Measurements from ENCODE around the gene HS1BP3.

The HS1BP3 gene

DNA sequence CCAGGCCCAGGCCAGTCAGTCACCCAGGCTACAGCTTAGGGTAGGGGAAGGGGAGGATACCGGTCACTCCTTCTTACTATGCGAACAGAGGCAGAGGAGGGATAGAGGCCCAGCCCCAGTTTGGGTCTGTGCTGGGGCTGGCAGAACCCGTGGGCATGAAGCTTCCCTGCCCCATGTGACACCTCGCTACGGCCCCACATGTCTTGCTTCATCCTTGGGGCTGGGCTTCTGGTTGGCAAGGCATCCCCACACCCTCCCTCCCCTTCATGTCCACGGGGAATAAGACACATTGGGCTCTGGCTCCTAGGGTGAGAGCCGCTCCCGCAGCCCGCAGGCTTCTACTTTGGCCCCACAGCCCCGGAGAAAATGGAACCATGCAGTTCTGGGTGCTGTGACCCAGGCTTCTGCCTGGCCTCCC is 32.4 kb downstream of the HS1BP3 start:
- no CpG with 5 or more reads among the region's 10 CpGs for WGBS (ENCODE audit: extremely low coverage, insufficient coverage, insufficient read length)

DNA sequence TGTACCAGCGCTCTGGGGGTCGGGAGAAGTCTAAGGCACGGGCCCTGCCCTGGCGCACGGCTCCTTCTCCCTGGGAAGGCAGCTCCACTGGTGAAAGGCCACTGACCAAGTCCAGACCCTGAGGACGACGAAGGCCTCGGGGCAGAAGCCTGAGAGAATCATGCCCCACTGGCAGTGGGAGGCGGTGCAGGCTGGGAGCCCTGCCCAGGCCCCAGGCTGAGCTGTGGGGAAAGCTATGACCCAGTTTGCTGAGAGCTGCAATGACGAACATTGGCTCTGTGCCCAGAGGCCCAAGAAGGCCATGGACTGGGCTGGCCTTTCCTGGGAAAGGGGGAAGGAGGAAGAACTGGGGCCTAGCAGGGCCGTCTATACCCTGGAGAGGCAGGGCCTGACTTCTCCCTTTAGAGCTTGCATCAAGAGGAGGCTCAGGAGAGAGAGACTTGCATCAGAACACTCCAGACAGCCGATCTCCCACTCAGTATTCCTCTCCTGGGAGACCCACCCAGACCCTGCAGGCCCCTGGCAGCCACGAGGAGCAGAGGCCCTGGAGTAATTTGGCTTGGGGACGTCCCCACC is 32.9 kb downstream of the HS1BP3 start:
- Histone ChIP-seq H4K91ac (ENCODE audit: low read depth, low read length) (peak overlapping the region; percentile 48), H3K4me1 (ENCODE audit: control insufficient read depth in 1 of 2, insufficient read depth in 2 of 2, low read length in 2 of 2) (peaks cover 36 to 48% of the 10 kb centered on the region in 2 experiments), H3K9me3 (ENCODE audit: insufficient read depth, low read depth, low read length) (no peaks in the 10 kb centered on the region), H2BK120ac (ENCODE audit: insufficient read depth, low read length, poor library complexity) (peak overlapping the region; percentile 23), H3K36me3 (ENCODE audit: control insufficient read depth in 1 of 2, insufficient read depth in 2 of 2, low read length in 2 of 2) (peaks cover 4 to 10% of the 10 kb centered on the region in 2 experiments), H2BK5ac (ENCODE audit: low read depth, low read length, poor library complexity) (no peak overlapping the region), H2AK5ac (ENCODE audit: low read length) (peak overlapping the region; percentile 21), H3K18ac (ENCODE audit: low read length) (peak overlapping the region; percentile 22), H4K8ac (ENCODE audit: low read depth, low read length) (peak overlapping the region; percentile 49), H4K12ac (ENCODE audit: low read depth, low read length) (no peak overlapping the region), H3K9ac (ENCODE audit: low read length) (no peak overlapping the region), H2AFZ (ENCODE audit: insufficient read depth, low read length, poor library complexity) (peak overlapping the region; percentile 8), H3K23ac (ENCODE audit: low read length) (no peak overlapping the region), H3K4me3 (ENCODE audit: low read depth, low read length) (no peak overlapping the region), H2BK12ac (ENCODE audit: low read length) (peak overlapping the region; percentile 66), H3K14ac (ENCODE audit: low read length) (peak overlapping the region; percentile 20), H3K4me2 (ENCODE audit: low read length) (no peak overlapping the region), H3K79me2 (ENCODE audit: control insufficient read depth, insufficient read depth, low read length, poor library complexity) (no peaks in the 10 kb centered on the region), H3K27me3 (ENCODE audit: insufficient read depth, low read length) (no peaks in the 10 kb centered on the region), H3K79me1 (ENCODE audit: low read length) (peaks cover 30% of the 10 kb centered on the region), H3K27ac (ENCODE audit: low read depth, low read length) (no peak overlapping the region), H3K4ac (ENCODE audit: low read depth, low read length) (no peak overlapping the region)
- no CpG with 5 or more reads among the region's 14 CpGs for WGBS (ENCODE audit: extremely low coverage, insufficient coverage, insufficient read length)
- peak; percentile 95 to 97 for DNase-seq

More for the DNA sequence above, 32.4 kb downstream of the HS1BP3 start:
- Histone ChIP-seq H3K4me2 (ENCODE audit: low read length) (no peak overlapping the region), H3K4ac (ENCODE audit: low read depth, low read length) (no peak overlapping the region), H3K14ac (ENCODE audit: low read length) (peak overlapping the region; percentile 22), H3K9ac (ENCODE audit: low read length) (no peak overlapping the region), H2BK120ac (ENCODE audit: insufficient read depth, low read length, poor library complexity) (peak overlapping the region; percentile 23), H4K12ac (ENCODE audit: low read depth, low read length) (no peak overlapping the region), H3K36me3 (ENCODE audit: control insufficient read depth in 1 of 2, insufficient read depth in 2 of 2, low read length in 2 of 2) (peaks cover 4 to 12% of the 10 kb centered on the region in 2 experiments), H4K91ac (ENCODE audit: low read depth, low read length) (peak overlapping the region; percentile 48), H2BK12ac (ENCODE audit: low read length) (peak overlapping the region; percentile 66), H4K8ac (ENCODE audit: low read depth, low read length) (peak overlapping the region; percentile 49), H2AFZ (ENCODE audit: insufficient read depth, low read length, poor library complexity) (peak overlapping the region; percentile 8), H2AK5ac (ENCODE audit: low read length) (peak overlapping the region; percentile 21), H3K79me2 (ENCODE audit: control insufficient read depth, insufficient read depth, low read length, poor library complexity) (no peaks in the 10 kb centered on the region), H3K4me1 (ENCODE audit: control insufficient read depth in 1 of 2, insufficient read depth in 2 of 2, low read length in 2 of 2) (peaks cover 40 to 52% of the 10 kb centered on the region in 2 experiments), H3K4me3 (ENCODE audit: low read depth, low read length) (no peak overlapping the region), H3K9me3 (ENCODE audit: insufficient read depth, low read depth, low read length) (no peaks in the 10 kb centered on the region), H3K23ac (ENCODE audit: low read length) (no peak overlapping the region), H3K27me3 (ENCODE audit: insufficient read depth, low read length) (no peaks in the 10 kb centered on the region), H3K18ac (ENCODE audit: low read length) (peak overlapping the region; percentile 19), H2BK5ac (ENCODE audit: low read depth, low read length, poor library complexity) (no peak overlapping the region), H3K79me1 (ENCODE audit: low read length) (peaks cover 33% of the 10 kb centered on the region), H3K27ac (ENCODE audit: low read depth, low read length) (no peak overlapping the region)
- DNase-seq: no peak

DNA sequence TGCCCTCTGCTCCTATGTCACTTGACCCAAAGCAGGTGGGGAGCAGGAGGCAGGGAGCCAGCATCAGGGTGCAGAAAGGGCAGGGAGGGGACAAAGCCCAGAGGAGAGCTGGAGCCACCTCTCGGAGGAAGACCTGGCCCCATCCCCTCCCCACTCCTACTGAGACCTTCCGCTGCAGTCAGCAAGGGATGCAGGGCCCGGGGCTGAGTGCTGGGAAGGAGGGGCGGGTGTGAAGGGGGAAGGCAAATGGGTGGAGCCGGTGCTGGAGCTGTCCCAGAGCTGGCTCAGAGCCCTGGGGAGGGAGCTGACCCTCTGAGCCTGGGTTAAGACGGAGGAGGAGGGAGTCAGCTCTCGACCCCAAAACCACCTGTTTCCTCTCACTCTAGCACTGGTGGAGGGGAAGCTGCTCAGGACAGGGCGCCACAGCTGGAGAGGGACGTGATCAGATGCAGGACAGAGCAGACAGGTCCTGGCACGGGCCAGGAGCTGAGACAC is 33.8 kb downstream of the HS1BP3 start:
- no peak overlapping the region for H3K4me3 ChIP-seq (ENCODE audit: low read depth, low read length)
- peaks cover 32 to 41% of the 10 kb centered on the region in 2 experiments for H3K4me1 ChIP-seq (ENCODE audit: control insufficient read depth in 1 of 2, insufficient read depth in 2 of 2, low read length in 2 of 2)

DNA sequence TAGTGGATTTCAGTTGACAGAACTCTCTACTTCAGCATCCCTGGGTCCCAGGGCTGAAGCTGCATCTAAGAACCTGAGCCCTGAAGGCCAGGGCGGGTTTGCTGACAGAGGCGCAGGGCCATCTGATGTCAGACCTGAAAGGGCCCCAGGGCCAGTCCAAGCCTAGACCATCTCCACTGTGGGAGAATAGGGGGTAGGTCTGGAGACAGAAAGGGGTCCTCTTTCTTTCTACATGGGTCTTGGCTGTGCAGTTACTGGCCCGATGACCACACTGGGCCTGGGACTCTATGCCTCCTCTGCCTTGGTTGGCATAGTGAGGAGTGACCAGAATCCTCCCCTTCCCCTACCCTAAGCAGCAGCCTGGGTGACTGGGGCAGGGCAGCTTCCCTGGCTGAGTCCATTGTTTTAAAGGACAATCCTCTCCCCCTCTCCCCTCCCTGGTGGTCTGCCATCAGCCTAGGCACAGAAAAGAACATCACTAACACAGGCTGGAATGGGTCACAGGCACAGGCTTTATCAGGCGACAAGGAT is 34.5 kb downstream of the HS1BP3 start:
- peaks cover 2% of the 10 kb centered on the region for H3K79me2 ChIP-seq (ENCODE audit: control insufficient read depth, insufficient read depth, low read length, poor library complexity)
- H2BK120ac ChIP-seq (ENCODE audit: insufficient read depth, low read length, poor library complexity): peak overlapping the region; percentile 1
- H3K4me1 ChIP-seq (ENCODE audit: control insufficient read depth in 1 of 2, insufficient read depth in 2 of 2, low read length in 2 of 2): peaks cover 35 to 44% of the 10 kb centered on the region in 2 experiments
- H3K27ac ChIP-seq (ENCODE audit: low read depth, low read length): no peak overlapping the region
- peaks cover 30% of the 10 kb centered on the region for H3K79me1 ChIP-seq (ENCODE audit: low read length)
- H3K18ac ChIP-seq (ENCODE audit: low read length): no peak overlapping the region
- peaks cover 4 to 7% of the 10 kb centered on the region in 2 experiments for H3K36me3 ChIP-seq (ENCODE audit: control insufficient read depth in 1 of 2, insufficient read depth in 2 of 2, low read length in 2 of 2)
- peak overlapping the region; percentile 2 for H2AK5ac ChIP-seq (ENCODE audit: low read length)
- H3K4me2 ChIP-seq (ENCODE audit: low read length): no peak overlapping the region
- no peaks in the 10 kb centered on the region for H3K27me3 ChIP-seq (ENCODE audit: insufficient read depth, low read length)
- H3K14ac ChIP-seq (ENCODE audit: low read length): no peak overlapping the region
- H3K4ac ChIP-seq (ENCODE audit: low read depth, low read length): no peak overlapping the region
- no peak for DNase-seq
- H3K23ac ChIP-seq (ENCODE audit: low read length): no peak overlapping the region
- no peak overlapping the region for H3K4me3 ChIP-seq (ENCODE audit: low read depth, low read length)
- no CpG with 5 or more reads among the region's 4 CpGs for WGBS (ENCODE audit: extremely low coverage, insufficient coverage, insufficient read length)
- H2AFZ ChIP-seq (ENCODE audit: insufficient read depth, low read length, poor library complexity): no peak overlapping the region
- no peak overlapping the region for H2BK12ac ChIP-seq (ENCODE audit: low read length)
- H4K8ac ChIP-seq (ENCODE audit: low read depth, low read length): no peak overlapping the region
- no peak overlapping the region for H3K9ac ChIP-seq (ENCODE audit: low read length)
- H4K12ac ChIP-seq (ENCODE audit: low read depth, low read length): no peak overlapping the region
- H2BK5ac ChIP-seq (ENCODE audit: low read depth, low read length, poor library complexity): no peak overlapping the region
- no peaks in the 10 kb centered on the region for H3K9me3 ChIP-seq (ENCODE audit: insufficient read depth, low read depth, low read length)
- H4K91ac ChIP-seq (ENCODE audit: low read depth, low read length): no peak overlapping the region

More for the DNA sequence above, 33.8 kb downstream of the HS1BP3 start:
- Histone ChIP-seq H3K9me3 (ENCODE audit: insufficient read depth, low read depth, low read length) (no peaks in the 10 kb centered on the region), H4K8ac (ENCODE audit: low read depth, low read length) (no peak overlapping the region), H3K9ac (ENCODE audit: low read length) (no peak overlapping the region), H3K4me2 (ENCODE audit: low read length) (no peak overlapping the region), H3K27ac (ENCODE audit: low read depth, low read length) (no peak overlapping the region), H2BK5ac (ENCODE audit: low read depth, low read length, poor library complexity) (no peak overlapping the region), H2AK5ac (ENCODE audit: low read length) (peak overlapping the region; percentile 55), H3K18ac (ENCODE audit: low read length) (peak overlapping the region; percentile 12), H2AFZ (ENCODE audit: insufficient read depth, low read length, poor library complexity) (peak overlapping the region; percentile 14), H2BK120ac (ENCODE audit: insufficient read depth, low read length, poor library complexity) (no peak overlapping the region), H4K91ac (ENCODE audit: low read depth, low read length) (peak overlapping the region; percentile 49), H3K79me2 (ENCODE audit: control insufficient read depth, insufficient read depth, low read length, poor library complexity) (no peaks in the 10 kb centered on the region), H3K27me3 (ENCODE audit: insufficient read depth, low read length) (no peaks in the 10 kb centered on the region), H3K23ac (ENCODE audit: low read length) (no peak overlapping the region), H3K79me1 (ENCODE audit: low read length) (peaks cover 29% of the 10 kb centered on the region), H2BK12ac (ENCODE audit: low read length) (peak overlapping the region; percentile 12), H3K36me3 (ENCODE audit: control insufficient read depth in 1 of 2, insufficient read depth in 2 of 2, low read length in 2 of 2) (peaks cover 4 to 8% of the 10 kb centered on the region in 2 experiments), H3K14ac (ENCODE audit: low read length) (peak overlapping the region; percentile 70), H3K4ac (ENCODE audit: low read depth, low read length) (no peak overlapping the region), H4K12ac (ENCODE audit: low read depth, low read length) (no peak overlapping the region)
- WGBS (ENCODE audit: extremely low coverage, insufficient coverage, insufficient read length): no CpG with 5 or more reads among the region's 10 CpGs
- no peak for DNase-seq
